GM18502 (cell line): ENCODE data around the gene PARD6G.

Experiments
- ATAC-seq: cut with Tn5 transposase; IDR thresholded peaks from one replicate; pipeline ENCODE4 v1.9.1; 2021; ENCODE audit warnings: mild to moderate bottlenecking; ENCODE audit not compliant: unreplicated experiment, poor library complexity

The PARD6G gene

GRCh38 chr18:80192653-80193385 lies 54.5 kb downstream of the PARD6G start:
- no peak for ATAC-seq

- no peak for ATAC-seq
Observed at GRCh38 chr18:80191907-80192652, 55.2 kb downstream of the PARD6G start.

GRCh38 chr18:80191264-80191663 lies 56.0 kb downstream of the PARD6G start:
- ATAC-seq: peak; percentile 77

- ATAC-seq: no peak
Observed at GRCh38 chr18:80190311-80190710, 57.0 kb downstream of the PARD6G start.

- ATAC-seq: no peak
Observed at GRCh38 chr18:80189531-80189865, 57.8 kb downstream of the PARD6G start.

- no peak for ATAC-seq
Observed at GRCh38 chr18:80188643-80189530, 58.4 kb downstream of the PARD6G start.

GRCh38 chr18:80187956-80188642 lies 59.2 kb downstream of the PARD6G start:
- ATAC-seq: no peak

- ATAC-seq: no peak
Observed at GRCh38 chr18:80185545-80185944, 61.8 kb downstream of the PARD6G start.

- ATAC-seq: no peak
Observed at GRCh38 chr18:80184243-80184772, 63.0 kb downstream of the PARD6G start.

GRCh38 chr18:80183273-80184050 lies 63.9 kb downstream of the PARD6G start:
- ATAC-seq: no peak

GRCh38 chr18:80182855-80183254 lies 64.5 kb downstream of the PARD6G start:
- ATAC-seq: no peak

- ATAC-seq: no peak
Observed at GRCh38 chr18:80181642-80182461, 65.5 kb downstream of the PARD6G start.

GRCh38 chr18:80180778-80181564 lies 66.3 kb downstream of the PARD6G start:
- no peak for ATAC-seq

- ATAC-seq: peak; percentile 79
Observed at GRCh38 chr18:80179857-80180558, 67.3 kb downstream of the PARD6G start.

GRCh38 chr18:80178935-80179818 lies 68.1 kb downstream of the PARD6G start:
- no peak for ATAC-seq

- ATAC-seq: no peak
Observed at GRCh38 chr18:80177128-80177527, 70.2 kb downstream of the PARD6G start.
